ENCODE results near the gene OSBP2. TPM values are rescaled to one million over a fixed set of nuclear protein-coding genes. Genes with fewer than 3 reads are reported as not detected.

The OSBP2 gene
- total RNA-seq, 1 donor from 2014 or later: 3.1 TPM

GRCh38 chr22:30747493-30747892, 52.8 kb downstream of the OSBP2 start:
- no peak for DNase-seq
- no peak overlapping the region for H3K27ac ChIP-seq
- no peak overlapping the region for H3K4me3 ChIP-seq
- no peak for TF ChIP-seq CTCF (IDR thresholded peaks at IDR 0.05)
- H3K27me3 ChIP-seq (ENCODE audit: low read depth): no peaks in the 10 kb centered on the region
- H3K4me1 ChIP-seq: no peaks in the 10 kb centered on the region
- no peaks in the 10 kb centered on the region for H3K36me3 ChIP-seq
- intact Hi-C loops (cut with DNase I): no loop called here
- H3K9me3 ChIP-seq: no peaks in the 10 kb centered on the region
- ATAC-seq: no peak

GRCh38 chr22:30749272-30749671, 54.6 kb downstream of the OSBP2 start:
- H3K4me3 ChIP-seq: no peak overlapping the region
- H3K27me3 ChIP-seq (ENCODE audit: low read depth): no peaks in the 10 kb centered on the region
- no peaks in the 10 kb centered on the region for H3K4me1 ChIP-seq
- no peak for DNase-seq
- H3K9me3 ChIP-seq: no peaks in the 10 kb centered on the region
- no peaks in the 10 kb centered on the region for H3K36me3 ChIP-seq
- ATAC-seq: no peak
- TF ChIP-seq CTCF (IDR thresholded peaks at IDR 0.05): no peak
- intact Hi-C loops (cut with DNase I): no loop called here
- H3K27ac ChIP-seq: no peak overlapping the region

GRCh38 chr22:30749849-30750248, 55.2 kb downstream of the OSBP2 start:
- H3K9me3 ChIP-seq: no peaks in the 10 kb centered on the region
- H3K4me3 ChIP-seq: no peak overlapping the region
- no peak for DNase-seq
- no peaks in the 10 kb centered on the region for H3K27me3 ChIP-seq (ENCODE audit: low read depth)
- intact Hi-C loops (cut with DNase I): no loop called here
- H3K4me1 ChIP-seq: no peaks in the 10 kb centered on the region
- ATAC-seq: no peak
- no peak overlapping the region for H3K27ac ChIP-seq
- H3K36me3 ChIP-seq: no peaks in the 10 kb centered on the region
- TF ChIP-seq CTCF (IDR thresholded peaks at IDR 0.05): no peak

- no peaks in the 10 kb centered on the region for H3K36me3 ChIP-seq
- DNase-seq (no peak), ATAC-seq (no peak)
- intact Hi-C loops (cut with DNase I): no loop called here
- no peak for TF ChIP-seq CTCF (IDR thresholded peaks at IDR 0.05)
- H3K9me3 ChIP-seq: no peaks in the 10 kb centered on the region
- H3K27ac ChIP-seq: no peak overlapping the region
- H3K27me3 ChIP-seq (ENCODE audit: low read depth): no peaks in the 10 kb centered on the region
- H3K4me3 ChIP-seq: no peak overlapping the region
- no peaks in the 10 kb centered on the region for H3K4me1 ChIP-seq
These were observed 56.9 kb downstream of the OSBP2 start for GRCh38 chr22:30751529-30751928.

- Histone ChIP-seq H3K27ac (no peak overlapping the region), H3K36me3 (no peaks in the 10 kb centered on the region), H3K4me3 (no peak overlapping the region), H3K27me3 (ENCODE audit: low read depth) (no peaks in the 10 kb centered on the region), H3K9me3 (no peaks in the 10 kb centered on the region), H3K4me1 (no peaks in the 10 kb centered on the region)
- DNase-seq (no peak), ATAC-seq (no peak)
- intact Hi-C loops (cut with DNase I): no loop called here
- TF ChIP-seq CTCF (IDR thresholded peaks at IDR 0.05): no peak
These were observed 58.1 kb downstream of the OSBP2 start for GRCh38 chr22:30752771-30753170.

- DNase-seq (no peak), ATAC-seq (no peak)
- Histone ChIP-seq H3K36me3 (no peaks in the 10 kb centered on the region), H3K9me3 (no peaks in the 10 kb centered on the region), H3K4me1 (no peaks in the 10 kb centered on the region), H3K27me3 (ENCODE audit: low read depth) (no peaks in the 10 kb centered on the region), H3K4me3 (no peak overlapping the region), H3K27ac (no peak overlapping the region)
- intact Hi-C loops (cut with DNase I): no loop called here
- TF ChIP-seq CTCF (IDR thresholded peaks at IDR 0.05): no peak
These were observed 59.0 kb downstream of the OSBP2 start for GRCh38 chr22:30753701-30754100.
